Measurements from ENCODE around the gene SV2C. TPM values are rescaled to one million over a fixed set of nuclear protein-coding genes. Genes with fewer than 3 reads are reported as not detected.
"Not testable (repeated sequence)": the region's sequence is repeated elsewhere in the genome, so short reads cannot be mapped to it uniquely, and the experiment has no call there.

SV2C gene
- total RNA-seq, 1 donor from 2014 or later = 0.33 TPM

GRCh38 chr5:76319673-76320072 lies 236.5 kb downstream of the SV2C start:
- H3K9me3 Mint-ChIP-seq = peaks cover 4% of the 10 kb centered on the region
- H3K36me3 Mint-ChIP-seq (ENCODE audit: low read depth) = peaks cover 6% of the 10 kb centered on the region
- DNase-seq (ENCODE audit: low read depth, low spot score) = no peak
- no peaks in the 10 kb centered on the region for H3K4me1 Mint-ChIP-seq
- no peak overlapping the region for H3K4me3 Mint-ChIP-seq
- peak overlapping the region; percentile 12 for H3K27ac Mint-ChIP-seq (ENCODE audit: unreplicated experiment)
- no peak for TF ChIP-seq CTCF (conservative IDR thresholded peaks at IDR 0.05)
- H3K27me3 Mint-ChIP-seq (ENCODE audit: low read depth) = no peaks in the 10 kb centered on the region

- not testable (repeated sequence) for H3K4me3 Mint-ChIP-seq; H3K27ac Mint-ChIP-seq (ENCODE audit: unreplicated experiment); H3K36me3 Mint-ChIP-seq (ENCODE audit: low read depth); DNase-seq (ENCODE audit: low read depth, low spot score); H3K9me3 Mint-ChIP-seq; H3K27me3 Mint-ChIP-seq (ENCODE audit: low read depth)
- peaks cover 37% of the 10 kb centered on the region for H3K4me1 Mint-ChIP-seq
Measured at GRCh38 chr5:76323494-76323893, 240.3 kb downstream of the SV2C start.

GRCh38 chr5:76325326-76325725 lies 242.1 kb downstream of the SV2C start:
- TF ChIP-seq CTCF (conservative IDR thresholded peaks at IDR 0.05) = no peak
- Mint-ChIP-seq H3K4me3 (no peak overlapping the region), H3K27ac (ENCODE audit: unreplicated experiment) (peak overlapping the region; percentile 31), H3K27me3 (ENCODE audit: low read depth) (no peaks in the 10 kb centered on the region), H3K9me3 (peaks cover 4% of the 10 kb centered on the region), H3K36me3 (ENCODE audit: low read depth) (peaks cover 6% of the 10 kb centered on the region), H3K4me1 (peaks cover 37% of the 10 kb centered on the region)
- DNase-seq (ENCODE audit: low read depth, low spot score) = no peak

GRCh38 chr5:76325876-76326491 lies 242.8 kb downstream of the SV2C start:
- Mint-ChIP-seq H3K4me3 (peak overlapping the region; percentile 72), H3K9me3 (peaks cover 4% of the 10 kb centered on the region), H3K27ac (ENCODE audit: unreplicated experiment) (peak overlapping the region; percentile 46), H3K27me3 (ENCODE audit: low read depth) (no peaks in the 10 kb centered on the region), H3K4me1 (peaks cover 37% of the 10 kb centered on the region), H3K36me3 (ENCODE audit: low read depth) (peaks cover 6% of the 10 kb centered on the region)
- no peak for TF ChIP-seq CTCF (conservative IDR thresholded peaks at IDR 0.05)
- no peak for DNase-seq (ENCODE audit: low read depth, low spot score)

GRCh38 chr5:76326577-76327302 lies 243.6 kb downstream of the SV2C start:
- DNase-seq (ENCODE audit: low read depth, low spot score) = peak; percentile 21
- Mint-ChIP-seq H3K4me1 (peaks cover 37% of the 10 kb centered on the region), H3K4me3 (peak overlapping the region; percentile 72), H3K27ac (ENCODE audit: unreplicated experiment) (peak overlapping the region; percentile 61), H3K27me3 (ENCODE audit: low read depth) (no peaks in the 10 kb centered on the region), H3K9me3 (peaks cover 4% of the 10 kb centered on the region), H3K36me3 (ENCODE audit: low read depth) (peaks cover 6% of the 10 kb centered on the region)
- TF ChIP-seq CTCF (conservative IDR thresholded peaks at IDR 0.05) = no peak

GRCh38 chr5:76329346-76329745 lies 246.2 kb downstream of the SV2C start:
- peaks cover 50% of the 10 kb centered on the region for H3K4me1 Mint-ChIP-seq
- no peak for TF ChIP-seq CTCF (conservative IDR thresholded peaks at IDR 0.05)

More at GRCh38 chr5:76329346-76329745, 246.2 kb downstream of the SV2C start:
- Mint-ChIP-seq H3K36me3 (ENCODE audit: low read depth) (no peaks in the 10 kb centered on the region), H3K9me3 (no peaks in the 10 kb centered on the region), H3K4me3 (no peak overlapping the region), H3K27me3 (ENCODE audit: low read depth) (no peaks in the 10 kb centered on the region), H3K27ac (ENCODE audit: unreplicated experiment) (no peak overlapping the region)
- no peak for DNase-seq (ENCODE audit: low read depth, low spot score)
